ENCODE measurements around the gene FAM118B.

The FAM118B gene

DNA sequence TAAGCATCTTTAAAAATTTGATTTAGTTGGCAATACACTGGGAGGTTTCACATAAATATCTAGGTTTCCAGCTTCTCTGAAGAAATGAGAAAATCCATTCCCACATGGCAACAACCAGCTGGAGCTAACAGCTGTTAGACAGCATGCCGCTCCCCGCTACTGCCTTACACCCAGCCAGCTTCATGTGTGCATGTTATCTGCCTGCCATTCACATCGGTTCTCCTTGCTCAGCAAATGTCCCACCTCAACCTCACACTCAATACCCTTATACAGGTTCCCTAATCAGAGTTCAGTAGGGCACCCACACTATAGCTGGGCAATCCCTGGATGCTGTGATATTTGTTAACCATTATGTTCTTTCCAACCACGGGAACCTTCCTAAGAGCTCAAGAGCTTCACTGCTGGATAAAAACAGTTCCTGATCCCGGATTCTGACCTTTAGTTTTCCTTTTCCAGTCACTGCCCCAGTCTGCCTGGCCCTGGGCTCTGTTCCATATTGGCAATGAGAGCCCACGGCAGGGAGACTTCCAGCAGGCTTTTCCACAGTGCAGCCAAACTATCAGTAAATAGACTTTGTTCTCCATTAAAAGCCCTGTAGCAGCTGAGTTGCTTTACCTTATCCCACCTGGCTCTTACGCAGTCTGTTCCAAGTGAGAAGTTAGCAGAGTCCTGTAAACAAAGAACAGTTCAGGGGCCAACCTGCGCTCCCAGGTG, 8.8 kb upstream of the FAM118B start:
- Histone ChIP-seq H3K4me3 (ENCODE audit: low read depth in 1 of 2, low read length in 2 of 2) (no peak overlapping the region), H3K9me3 (ENCODE audit: control insufficient read depth in 1 of 2, low read length in 2 of 2) (no peaks in the 10 kb centered on the region), H3K4me1 (ENCODE audit: control insufficient read depth in 1 of 2, insufficient read depth in 2 of 2, low read length in 2 of 2) (no peaks in the 10 kb centered on the region), H3K27me3 (ENCODE audit: low read depth, low read length) (no peaks in the 10 kb centered on the region), H3K27ac (ENCODE audit: low read length) (no peak overlapping the region), H3K36me3 (ENCODE audit: control insufficient read depth in 1 of 2, insufficient read depth in 2 of 2, low read length in 2 of 2) (peaks cover 54 to 74% of the 10 kb centered on the region in 2 donors)

DNA sequence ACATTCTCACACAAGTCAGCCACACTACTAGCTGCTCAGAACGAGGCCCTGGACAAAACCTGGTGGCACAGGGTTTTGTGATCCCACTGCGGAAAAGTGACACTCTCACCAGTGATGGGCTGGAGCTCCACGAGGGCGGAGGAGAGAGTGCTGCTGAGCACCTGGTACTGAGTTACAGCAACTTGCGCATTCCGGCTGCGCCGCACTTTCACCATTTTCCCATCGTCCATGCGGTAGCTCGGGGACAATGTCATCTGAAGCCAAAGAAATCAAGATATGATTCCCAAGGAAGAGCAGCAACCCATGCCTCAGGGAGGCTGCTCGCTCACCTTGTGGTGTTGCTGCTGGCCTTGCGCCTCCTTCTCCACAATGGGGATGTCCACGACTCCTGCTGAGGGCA, 6.2 kb upstream of the FAM118B start:
- Histone ChIP-seq H3K4me1 (ENCODE audit: control insufficient read depth in 1 of 2, insufficient read depth in 2 of 2, low read length in 2 of 2) (peaks cover 0 to 2% of the 10 kb centered on the region in 2 donors), H3K4me3 (ENCODE audit: low read depth in 1 of 2, low read length in 2 of 2) (no peak overlapping the region), H3K9me3 (ENCODE audit: control insufficient read depth in 1 of 2, low read length in 2 of 2) (no peaks in the 10 kb centered on the region), H3K27ac (ENCODE audit: low read length) (no peak overlapping the region), H3K27me3 (ENCODE audit: low read depth, low read length) (no peaks in the 10 kb centered on the region), H3K36me3 (ENCODE audit: control insufficient read depth in 1 of 2, insufficient read depth in 2 of 2, low read length in 2 of 2) (peaks cover 54 to 73% of the 10 kb centered on the region in 2 donors)

DNA sequence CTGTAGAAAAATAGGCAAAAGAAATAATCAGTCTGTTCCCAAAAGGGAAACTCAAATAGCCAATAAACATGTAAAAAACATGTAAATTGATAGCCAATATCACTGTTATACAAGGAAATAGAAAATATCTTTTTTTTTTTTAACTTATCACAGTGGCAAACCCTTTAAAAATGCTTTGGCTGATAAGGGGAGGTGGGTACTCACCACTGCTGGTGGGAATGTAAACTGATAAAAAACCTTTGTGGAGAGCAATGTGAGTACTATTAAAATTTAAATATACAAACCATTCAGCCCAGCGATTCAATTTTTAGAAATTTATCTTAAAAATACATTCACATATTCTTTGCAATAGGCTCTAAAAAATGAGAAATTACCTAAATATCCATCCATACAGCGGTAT, 3.7 kb upstream of the FAM118B start:
- peaks cover 9 to 15% of the 10 kb centered on the region in 2 donors for H3K4me1 ChIP-seq (ENCODE audit: control insufficient read depth in 1 of 2, insufficient read depth in 2 of 2, low read length in 2 of 2)
- H3K27me3 ChIP-seq (ENCODE audit: low read depth, low read length): no peaks in the 10 kb centered on the region
- H3K36me3 ChIP-seq (ENCODE audit: control insufficient read depth in 1 of 2, insufficient read depth in 2 of 2, low read length in 2 of 2): peaks cover 34 to 49% of the 10 kb centered on the region in 2 donors
- H3K27ac ChIP-seq (ENCODE audit: low read length): no peak overlapping the region
- H3K4me3 ChIP-seq (ENCODE audit: low read depth in 1 of 2, low read length in 2 of 2): no peak overlapping the region
- no peaks in the 10 kb centered on the region for H3K9me3 ChIP-seq (ENCODE audit: control insufficient read depth in 1 of 2, low read length in 2 of 2)

DNA sequence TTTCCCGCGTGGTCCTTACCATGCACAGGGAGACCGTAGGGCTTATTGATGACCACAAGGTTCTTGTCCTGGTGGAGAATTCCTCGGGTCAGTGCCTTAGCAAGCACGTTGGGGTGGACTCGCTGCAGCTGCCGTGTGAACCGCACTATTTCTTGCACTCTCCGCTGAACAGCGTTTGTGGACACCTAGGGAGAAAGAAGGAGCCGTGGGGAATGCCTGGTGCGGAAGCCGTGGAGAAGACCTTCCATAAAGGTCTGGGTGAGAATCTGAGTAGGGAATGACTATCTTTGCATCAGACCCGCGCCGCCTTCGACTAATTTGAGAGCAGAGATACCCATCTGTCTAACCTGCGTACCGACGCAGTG, 729 bp upstream of the FAM118B start:
- Histone ChIP-seq H3K27ac (ENCODE audit: low read length) (peak overlapping the region; percentile 76), H3K4me3 (ENCODE audit: low read depth in 1 of 2, low read length in 2 of 2) (peak overlapping the region; percentile 97 to 99), H3K27me3 (ENCODE audit: low read depth, low read length) (no peaks in the 10 kb centered on the region), H3K36me3 (ENCODE audit: control insufficient read depth in 1 of 2, insufficient read depth in 2 of 2, low read length in 2 of 2) (peaks cover 9 to 22% of the 10 kb centered on the region in 2 donors), H3K9me3 (ENCODE audit: control insufficient read depth in 1 of 2, low read length in 2 of 2) (no peaks in the 10 kb centered on the region), H3K4me1 (ENCODE audit: control insufficient read depth in 1 of 2, insufficient read depth in 2 of 2, low read length in 2 of 2) (peaks cover 9 to 21% of the 10 kb centered on the region in 2 donors)

DNA sequence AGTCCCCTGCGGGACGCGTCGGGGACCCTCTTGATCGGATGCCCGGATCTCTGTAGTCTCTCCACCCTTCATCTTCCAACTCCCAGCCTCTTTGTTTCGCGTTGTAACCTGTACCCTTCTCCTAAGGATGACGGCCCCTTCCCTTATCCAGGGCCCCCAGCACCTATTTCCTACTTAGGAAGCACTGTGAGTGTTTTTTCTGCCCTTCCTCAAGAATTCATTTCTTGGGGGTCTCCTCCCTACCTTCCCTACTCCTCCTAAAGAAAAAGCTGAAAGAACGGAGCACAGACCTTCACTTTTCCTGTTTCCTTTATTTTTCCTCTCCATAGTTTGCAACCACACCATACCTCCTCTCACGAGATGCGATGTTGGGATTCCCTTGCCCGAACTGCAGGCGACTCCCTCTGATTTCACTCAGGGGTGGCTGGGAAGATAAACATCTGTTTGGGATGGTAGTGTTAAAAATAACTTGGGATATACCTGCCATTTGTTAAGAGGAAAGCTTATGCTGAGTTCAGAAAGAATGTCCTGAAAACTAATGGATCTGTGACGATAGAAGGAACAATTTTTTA, 593 bp downstream of the FAM118B start:
- Histone ChIP-seq H3K27ac (ENCODE audit: low read length) (peak overlapping the region; percentile 32), H3K4me1 (ENCODE audit: control insufficient read depth in 1 of 2, insufficient read depth in 2 of 2, low read length in 2 of 2) (peaks cover 9 to 21% of the 10 kb centered on the region in 2 donors), H3K9me3 (ENCODE audit: control insufficient read depth in 1 of 2, low read length in 2 of 2) (no peaks in the 10 kb centered on the region), H3K27me3 (ENCODE audit: low read depth, low read length) (no peaks in the 10 kb centered on the region), H3K4me3 (ENCODE audit: low read depth in 1 of 2, low read length in 2 of 2) (peak overlapping the region; percentile 97 to 99), H3K36me3 (ENCODE audit: control insufficient read depth in 1 of 2, insufficient read depth in 2 of 2, low read length in 2 of 2) (peaks cover 9 to 17% of the 10 kb centered on the region in 2 donors)

DNA sequence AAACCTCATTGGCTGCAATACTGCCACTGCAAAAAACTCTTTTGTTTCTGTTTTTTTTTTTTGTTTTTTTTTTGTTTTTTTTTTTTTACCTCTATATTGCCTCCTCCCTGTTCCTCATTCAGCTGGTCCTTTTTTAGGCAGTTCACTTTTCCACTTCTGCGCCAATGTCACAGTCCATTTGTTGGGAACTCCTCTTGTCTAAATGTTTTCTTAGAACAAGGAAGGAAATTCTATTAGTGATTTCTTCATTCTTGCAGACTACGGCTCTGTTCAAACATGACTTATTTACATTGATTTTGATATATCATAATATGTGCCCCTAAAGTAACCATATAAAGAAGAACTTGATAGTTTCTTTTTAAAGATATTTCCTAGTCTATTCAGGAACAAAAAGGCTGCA, 2.9 kb downstream of the FAM118B start:
- H3K4me3 ChIP-seq (ENCODE audit: low read depth in 1 of 2, low read length in 2 of 2): peak overlapping the region in 1 of 2 donors; percentile 23
- H3K9me3 ChIP-seq (ENCODE audit: control insufficient read depth in 1 of 2, low read length in 2 of 2): no peaks in the 10 kb centered on the region
- H3K36me3 ChIP-seq (ENCODE audit: control insufficient read depth in 1 of 2, insufficient read depth in 2 of 2, low read length in 2 of 2): peaks cover 2 to 6% of the 10 kb centered on the region in 2 donors
- no peaks in the 10 kb centered on the region for H3K27me3 ChIP-seq (ENCODE audit: low read depth, low read length)
- no peak overlapping the region for H3K27ac ChIP-seq (ENCODE audit: low read length)
- H3K4me1 ChIP-seq (ENCODE audit: control insufficient read depth in 1 of 2, insufficient read depth in 2 of 2, low read length in 2 of 2): peaks cover 9 to 21% of the 10 kb centered on the region in 2 donors

DNA sequence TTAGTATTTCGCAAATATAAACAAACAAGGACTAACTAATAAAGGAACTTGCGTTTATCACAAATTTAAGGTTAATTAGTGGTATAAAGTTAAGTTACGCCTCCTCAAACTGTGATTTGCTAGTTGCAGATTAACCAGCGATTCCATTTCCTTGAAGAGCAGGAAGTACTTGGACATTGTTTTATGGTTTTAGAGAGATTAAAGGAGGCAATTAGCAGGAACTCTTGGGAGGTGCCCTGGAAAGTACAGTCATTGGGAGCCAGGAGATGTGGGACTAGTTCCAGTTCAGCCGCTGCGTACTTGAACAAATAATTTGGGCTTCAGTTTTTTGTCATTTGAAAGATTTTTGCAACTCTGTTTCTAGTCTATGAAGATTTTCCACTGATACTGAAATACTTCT, 3.3 kb downstream of the FAM118B start:
- Histone ChIP-seq H3K27ac (ENCODE audit: low read length) (no peak overlapping the region), H3K4me1 (ENCODE audit: control insufficient read depth in 1 of 2, insufficient read depth in 2 of 2, low read length in 2 of 2) (peaks cover 9 to 21% of the 10 kb centered on the region in 2 donors), H3K4me3 (ENCODE audit: low read depth in 1 of 2, low read length in 2 of 2) (peak overlapping the region in 1 of 2 donors; percentile 23), H3K27me3 (ENCODE audit: low read depth, low read length) (no peaks in the 10 kb centered on the region), H3K36me3 (ENCODE audit: control insufficient read depth in 1 of 2, insufficient read depth in 2 of 2, low read length in 2 of 2) (peaks cover 0 to 2% of the 10 kb centered on the region in 2 donors), H3K9me3 (ENCODE audit: control insufficient read depth in 1 of 2, low read length in 2 of 2) (no peaks in the 10 kb centered on the region)

DNA sequence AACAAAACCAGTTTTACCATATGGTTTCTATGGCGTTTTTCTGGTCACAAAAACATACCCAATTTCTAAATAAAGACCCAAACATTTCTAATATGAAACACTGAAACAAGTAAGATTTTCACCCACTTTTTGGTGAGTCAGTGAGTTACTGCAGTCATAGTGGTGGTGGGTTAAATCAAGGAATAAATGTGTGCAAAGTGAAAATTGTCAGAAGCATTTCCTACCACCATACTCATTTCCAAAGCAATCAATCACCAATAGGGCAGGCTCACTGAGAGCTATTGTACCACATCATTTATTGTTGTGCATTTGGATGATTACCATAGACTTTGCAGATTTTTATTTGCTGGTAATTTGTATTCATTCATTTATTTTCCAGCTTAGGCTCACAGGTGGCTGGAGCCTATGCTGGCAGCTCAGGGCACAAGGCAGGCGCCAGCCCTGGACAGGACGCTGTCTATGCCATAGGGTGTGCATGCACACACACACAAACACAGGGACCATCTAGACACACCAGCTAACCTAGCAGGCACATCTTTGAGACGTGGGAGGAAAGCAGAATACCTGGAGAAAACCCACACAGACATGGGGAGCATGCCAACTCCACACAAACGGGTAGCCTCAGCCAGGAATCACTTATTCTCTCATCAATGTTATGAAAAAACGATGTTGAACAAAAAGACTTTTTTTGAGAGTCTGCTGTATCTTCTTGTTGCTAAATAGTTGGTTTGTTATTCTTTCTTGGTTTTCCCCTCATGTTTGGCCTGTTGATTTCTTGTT, 5.1 kb downstream of the FAM118B start:
- H3K4me3 ChIP-seq (ENCODE audit: low read depth in 1 of 2, low read length in 2 of 2): no peak overlapping the region
- H3K27ac ChIP-seq (ENCODE audit: low read length): no peak overlapping the region
- H3K9me3 ChIP-seq (ENCODE audit: control insufficient read depth in 1 of 2, low read length in 2 of 2): no peaks in the 10 kb centered on the region
- H3K4me1 ChIP-seq (ENCODE audit: control insufficient read depth in 1 of 2, insufficient read depth in 2 of 2, low read length in 2 of 2): peaks cover 3 to 15% of the 10 kb centered on the region in 2 donors
- no peaks in the 10 kb centered on the region for H3K27me3 ChIP-seq (ENCODE audit: low read depth, low read length)
- H3K36me3 ChIP-seq (ENCODE audit: control insufficient read depth in 1 of 2, insufficient read depth in 2 of 2, low read length in 2 of 2): no peaks in the 10 kb centered on the region

DNA sequence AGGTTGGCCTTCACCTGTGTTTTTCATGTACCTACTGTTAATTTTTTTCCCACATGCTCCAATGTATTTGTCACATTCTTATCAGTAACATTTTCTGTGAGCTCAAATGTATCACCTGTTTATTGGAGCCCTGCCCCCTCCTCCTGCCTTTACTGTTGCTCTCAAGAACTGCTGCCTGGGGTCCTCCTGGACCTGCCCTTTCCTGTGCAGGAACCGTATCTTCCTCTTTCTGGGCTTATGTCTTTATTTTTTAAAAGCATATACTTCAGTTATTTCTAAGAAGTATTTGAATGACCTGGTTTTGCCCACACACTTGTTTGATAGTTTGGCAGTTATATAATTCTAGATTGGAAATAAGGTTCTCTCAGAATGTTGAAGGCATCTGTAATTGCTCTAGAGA, 5.9 kb downstream of the FAM118B start:
- Histone ChIP-seq H3K27ac (ENCODE audit: low read length) (no peak overlapping the region), H3K4me1 (ENCODE audit: control insufficient read depth in 1 of 2, insufficient read depth in 2 of 2, low read length in 2 of 2) (peaks cover under 1 to 9% of the 10 kb centered on the region in 2 donors), H3K4me3 (ENCODE audit: low read depth in 1 of 2, low read length in 2 of 2) (no peak overlapping the region), H3K27me3 (ENCODE audit: low read depth, low read length) (no peaks in the 10 kb centered on the region), H3K36me3 (ENCODE audit: control insufficient read depth in 1 of 2, insufficient read depth in 2 of 2, low read length in 2 of 2) (no peaks in the 10 kb centered on the region), H3K9me3 (ENCODE audit: control insufficient read depth in 1 of 2, low read length in 2 of 2) (no peaks in the 10 kb centered on the region)

DNA sequence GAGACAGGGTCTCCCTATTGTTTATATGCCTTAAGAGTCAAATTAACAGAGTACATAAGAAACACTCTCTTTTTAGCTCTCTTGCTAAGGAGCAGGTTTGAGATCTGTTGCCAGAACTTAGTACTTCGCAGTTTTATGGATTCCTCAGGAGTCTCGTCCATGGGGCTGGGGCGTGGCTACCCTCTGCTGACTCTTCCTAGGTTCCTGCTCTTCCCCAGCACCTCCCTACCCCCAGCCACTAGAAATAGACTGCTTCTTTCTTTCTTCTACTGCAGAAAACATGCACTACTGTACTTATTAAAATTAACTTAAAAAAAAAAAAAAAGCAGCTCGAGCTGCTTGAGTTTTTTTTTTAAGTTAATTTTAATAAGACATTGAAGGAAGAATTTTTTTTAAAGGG, 8.0 kb downstream of the FAM118B start:
- Histone ChIP-seq H3K36me3 (ENCODE audit: control insufficient read depth in 1 of 2, insufficient read depth in 2 of 2, low read length in 2 of 2) (no peaks in the 10 kb centered on the region), H3K9me3 (ENCODE audit: control insufficient read depth in 1 of 2, low read length in 2 of 2) (no peaks in the 10 kb centered on the region), H3K4me3 (ENCODE audit: low read depth in 1 of 2, low read length in 2 of 2) (no peak overlapping the region), H3K27ac (ENCODE audit: low read length) (no peak overlapping the region), H3K27me3 (ENCODE audit: low read depth, low read length) (no peaks in the 10 kb centered on the region), H3K4me1 (ENCODE audit: control insufficient read depth in 1 of 2, insufficient read depth in 2 of 2, low read length in 2 of 2) (no peaks in the 10 kb centered on the region)

DNA sequence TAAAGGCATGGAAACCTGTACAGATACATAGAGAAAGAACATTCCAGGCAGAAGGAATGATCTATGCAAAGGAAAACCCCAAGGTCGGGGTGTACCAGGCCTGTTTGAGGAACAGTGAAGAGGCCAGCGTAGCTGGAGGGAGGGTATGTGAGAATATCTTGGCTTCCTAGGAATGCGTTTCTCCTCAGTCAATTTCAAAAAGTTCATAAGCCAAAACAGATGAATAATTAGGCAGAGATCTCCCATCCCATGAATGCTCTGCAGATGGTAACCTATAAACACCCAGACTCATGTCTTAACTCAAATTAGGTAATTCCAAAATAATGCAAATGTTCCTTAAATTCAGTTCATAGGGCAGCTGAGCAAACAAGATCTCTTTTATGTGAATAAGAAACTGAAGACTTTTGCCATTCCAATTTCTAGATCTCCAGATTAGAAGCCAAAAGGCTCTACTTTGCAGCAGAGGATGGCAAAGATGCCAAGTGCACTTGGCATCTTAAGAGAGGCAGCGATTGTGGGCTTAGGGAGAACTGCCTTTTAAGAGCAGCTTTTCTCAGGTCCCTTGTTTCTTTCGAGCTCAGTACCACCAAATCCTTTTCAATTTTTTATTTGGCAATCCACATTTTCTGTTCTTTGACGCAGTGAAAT, 13.2 kb downstream of the FAM118B start:
- no peaks in the 10 kb centered on the region for H3K27me3 ChIP-seq (ENCODE audit: low read depth, low read length)
- no peak overlapping the region for H3K27ac ChIP-seq (ENCODE audit: low read length)

More for the DNA sequence above, 13.2 kb downstream of the FAM118B start:
- Histone ChIP-seq H3K36me3 (ENCODE audit: control insufficient read depth in 1 of 2, insufficient read depth in 2 of 2, low read length in 2 of 2) (peaks cover 0 to 7% of the 10 kb centered on the region in 2 donors), H3K4me1 (ENCODE audit: control insufficient read depth in 1 of 2, insufficient read depth in 2 of 2, low read length in 2 of 2) (no peaks in the 10 kb centered on the region), H3K9me3 (ENCODE audit: control insufficient read depth in 1 of 2, low read length in 2 of 2) (no peaks in the 10 kb centered on the region), H3K4me3 (ENCODE audit: low read depth in 1 of 2, low read length in 2 of 2) (no peak overlapping the region)
